Stimulated activated CD4-positive, alpha-beta T cell treated with anti-CD3 and anti-CD28 coated beads, Interleukin-12 subunit alpha, Interleukin-12 subunit beta, amount 100 ng/mL, for 24 hours (primary cell): Measurements from ENCODE around the gene MAMSTR.
"Not testable (repeated sequence)": the region's sequence is repeated elsewhere in the genome, so short reads cannot be mapped to it uniquely, and the experiment has no call there.

Source experiments
- DNase-seq, 2 experiments: peaks; one replicate each; pipeline ENCODE4 v3.0.0-alpha.2; 2020; ENCODE audit warnings: low read depth in 2 of 2

The MAMSTR gene, protein sequence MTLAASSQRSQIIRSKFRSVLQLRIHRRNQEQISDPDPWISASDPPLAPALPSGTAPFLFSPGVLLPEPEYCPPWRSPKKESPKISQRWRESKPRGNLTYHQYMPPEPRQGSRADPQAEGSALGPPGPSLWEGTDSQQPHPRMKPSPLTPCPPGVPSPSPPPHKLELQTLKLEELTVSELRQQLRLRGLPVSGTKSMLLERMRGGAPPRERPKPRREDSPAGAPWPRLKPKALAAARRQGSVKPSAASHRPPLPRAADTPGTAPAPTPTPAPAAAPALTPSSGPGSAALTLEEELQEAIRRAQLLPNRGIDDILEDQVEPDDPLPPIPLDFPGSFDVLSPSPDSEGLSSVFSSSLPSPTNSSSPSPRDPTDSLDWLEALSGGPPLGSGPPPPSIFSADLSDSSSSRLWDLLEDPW

DNA sequence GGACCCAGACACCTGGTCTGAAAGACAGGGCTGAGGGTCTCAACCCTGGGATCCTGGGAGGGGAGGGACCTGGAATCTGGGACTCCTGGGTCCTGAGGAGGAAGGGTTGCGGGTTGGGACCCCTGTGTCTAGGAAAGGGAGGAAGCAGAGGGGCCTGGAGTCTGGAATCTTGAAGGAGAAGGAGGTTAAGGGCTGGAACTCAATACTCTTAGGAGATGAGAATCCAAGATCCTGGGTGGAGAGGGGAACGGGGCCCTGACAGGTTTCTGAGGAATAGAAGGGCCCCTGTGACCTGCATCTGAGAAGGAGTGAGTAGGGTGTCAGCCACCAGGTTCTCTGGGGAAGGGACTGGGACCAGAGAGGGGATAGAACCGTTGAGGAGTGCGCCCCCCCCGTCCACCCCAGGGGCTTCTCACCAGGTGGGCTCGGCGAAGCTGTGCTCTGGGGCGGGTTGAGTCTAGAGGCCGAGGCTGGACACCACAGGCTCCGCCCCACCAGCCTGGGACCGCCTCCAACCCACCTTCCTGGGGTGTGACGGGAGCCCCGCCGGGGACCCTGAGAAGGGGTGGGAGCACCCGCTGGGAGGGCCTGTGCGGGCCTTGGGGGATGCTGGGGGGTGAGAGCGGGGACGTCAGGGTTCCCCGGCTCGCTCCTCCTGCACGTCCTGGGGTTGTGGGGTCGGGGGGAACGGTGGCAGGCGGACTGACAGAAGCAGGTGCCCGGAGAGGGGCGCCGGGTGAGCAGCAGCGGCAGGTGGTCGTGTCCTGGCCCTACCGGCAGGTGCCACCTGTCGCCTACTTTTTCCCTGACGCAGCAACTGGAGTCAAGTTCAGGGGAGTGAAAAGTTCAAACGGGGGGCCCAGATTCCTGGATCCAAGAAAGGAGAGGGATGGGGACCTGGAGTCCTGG, at the start of gene MAMSTR:
Gene MAMSTR (minus strand): TSS at position 463 of the 909 bp plus-strand sequence. CDS start 694 bp downstream, outside the sequence.
- no peak for DNase-seq

DNA sequence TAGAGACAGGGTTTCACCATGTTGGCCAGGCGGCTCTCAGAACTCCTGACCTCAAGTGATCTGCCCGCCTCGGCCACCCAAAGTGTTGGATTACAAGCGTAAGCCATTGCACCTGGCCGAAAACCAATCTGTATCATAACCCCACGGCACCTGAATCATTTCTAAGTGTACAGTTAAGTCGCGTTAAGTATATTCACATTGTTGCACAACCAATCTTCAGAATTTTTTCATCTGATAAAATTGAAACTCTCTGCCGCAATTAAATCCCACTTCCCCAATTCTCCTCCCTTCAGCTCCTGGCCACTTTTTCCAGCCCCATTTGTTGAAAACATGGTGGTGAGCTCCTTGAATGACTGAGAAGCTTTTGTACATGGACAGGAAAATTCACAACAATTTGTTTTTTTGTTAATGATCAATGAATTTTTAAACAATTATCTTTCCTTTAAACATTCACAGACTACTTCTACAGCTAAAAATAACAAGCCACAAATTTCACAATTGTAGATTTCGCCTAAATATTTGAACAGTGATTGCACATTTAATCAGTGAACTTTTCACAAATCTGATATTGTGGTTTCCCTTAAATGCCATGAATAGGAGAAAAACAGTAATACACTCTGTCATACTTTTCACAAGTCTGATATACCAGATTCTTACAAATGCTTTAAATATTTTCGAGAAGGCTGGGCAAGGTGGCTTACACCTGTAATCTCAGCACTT, 49.6 kb upstream of the MAMSTR start:
- DNase-seq = no peak

DNA sequence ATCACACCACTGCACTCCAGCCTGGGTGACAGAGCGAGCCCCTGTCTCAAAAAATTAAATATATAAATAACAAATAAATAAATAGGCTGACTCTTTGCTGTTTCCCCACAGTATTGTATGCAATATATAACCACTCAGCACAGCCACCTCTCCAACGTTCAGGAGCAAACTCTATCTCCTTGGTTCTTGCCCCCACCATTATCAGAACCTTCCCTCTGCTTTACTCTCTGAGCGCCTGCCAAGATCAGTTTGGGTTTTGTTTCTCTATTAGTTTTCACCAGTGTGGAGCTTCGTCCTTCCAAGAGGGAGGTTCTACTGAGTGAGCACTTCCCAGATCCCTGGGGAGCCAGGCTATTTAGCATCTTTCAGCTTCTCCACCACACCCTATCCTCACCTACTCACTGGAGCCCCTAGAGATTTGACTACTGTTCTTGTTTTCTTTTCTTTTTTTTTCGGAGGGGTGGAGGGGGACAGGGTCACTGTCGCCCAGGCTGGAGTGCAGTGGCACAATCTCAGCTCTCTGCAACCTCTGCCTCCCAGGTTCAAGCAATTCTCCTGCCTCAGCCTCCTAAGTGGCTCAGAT, 48.7 kb upstream of the MAMSTR start:
- DNase-seq = not testable (repeated sequence)

DNA sequence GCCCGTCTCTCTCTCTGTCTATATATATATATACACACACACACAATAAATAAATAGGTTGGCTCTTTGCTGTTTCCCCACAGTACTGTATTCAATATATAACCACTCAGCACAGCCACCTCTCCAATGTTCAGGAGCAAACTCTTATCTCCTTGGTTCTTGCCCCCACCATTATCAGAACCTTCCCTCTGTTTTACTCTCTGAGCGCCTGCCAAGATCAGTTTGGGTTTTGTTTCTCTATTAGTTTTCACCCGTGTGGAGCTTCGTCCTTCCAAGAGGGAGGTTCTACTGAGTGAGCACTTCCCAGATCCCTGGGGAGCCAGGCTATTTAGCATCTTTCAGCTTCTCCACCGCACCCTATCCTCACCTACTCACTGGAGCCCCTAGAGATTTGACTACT, 46.3 kb upstream of the MAMSTR start:
- not testable (repeated sequence) for DNase-seq

DNA sequence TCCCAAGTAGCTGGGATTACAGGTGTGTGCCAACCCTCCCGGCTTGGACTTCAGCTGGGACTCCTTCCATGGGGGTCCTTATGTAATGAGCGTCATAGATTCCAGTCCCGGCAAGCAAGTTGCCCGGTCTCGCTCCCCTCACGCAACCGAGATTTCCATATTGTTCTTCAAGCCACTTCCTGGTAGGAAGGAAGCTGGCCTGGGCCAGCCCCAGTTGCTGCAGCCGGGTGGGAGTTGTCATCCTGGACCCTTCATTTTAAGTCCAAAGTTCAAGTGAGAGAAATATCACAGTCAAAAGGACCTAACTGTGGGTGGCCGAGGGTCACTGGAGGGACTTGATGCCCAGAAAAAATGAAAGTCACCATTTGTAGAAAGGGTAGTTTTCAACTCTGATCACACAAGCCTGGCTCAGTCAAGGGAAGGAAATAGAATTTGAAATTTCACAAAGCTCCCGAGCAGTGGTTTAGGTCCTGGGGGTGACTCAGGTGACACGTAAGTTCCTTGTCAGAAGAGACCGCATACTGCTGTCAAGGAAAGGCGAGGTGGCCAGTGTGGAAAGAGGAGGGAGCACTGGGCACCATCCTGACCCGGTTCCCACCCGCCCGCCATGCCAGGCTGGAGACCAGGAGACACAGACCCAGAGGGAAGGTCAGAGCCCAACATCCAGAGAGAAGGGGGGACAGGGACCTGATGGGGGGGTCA, 41.1 kb upstream of the MAMSTR start:
- no peak for DNase-seq

DNA sequence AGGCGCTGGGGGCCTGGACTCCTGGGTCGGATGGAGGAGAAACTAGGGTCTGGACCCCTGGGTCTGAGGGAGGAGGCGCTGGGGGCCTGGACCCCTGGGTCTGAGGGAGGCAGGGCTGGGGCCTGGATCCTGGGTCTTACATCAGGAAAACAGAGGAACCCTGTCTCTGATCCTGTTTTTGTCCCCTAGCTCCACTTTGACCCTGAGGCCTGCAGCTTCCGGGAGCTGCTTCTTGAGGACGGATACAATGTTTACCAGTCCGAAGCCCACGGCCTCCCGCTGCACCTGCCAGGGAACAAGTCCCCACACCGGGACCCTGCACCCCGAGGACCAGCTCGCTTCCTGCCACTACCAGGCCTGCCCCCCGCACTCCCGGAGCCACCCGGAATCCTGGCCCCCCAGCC, 38.2 kb upstream of the MAMSTR start:
- DNase-seq = no peak

DNA sequence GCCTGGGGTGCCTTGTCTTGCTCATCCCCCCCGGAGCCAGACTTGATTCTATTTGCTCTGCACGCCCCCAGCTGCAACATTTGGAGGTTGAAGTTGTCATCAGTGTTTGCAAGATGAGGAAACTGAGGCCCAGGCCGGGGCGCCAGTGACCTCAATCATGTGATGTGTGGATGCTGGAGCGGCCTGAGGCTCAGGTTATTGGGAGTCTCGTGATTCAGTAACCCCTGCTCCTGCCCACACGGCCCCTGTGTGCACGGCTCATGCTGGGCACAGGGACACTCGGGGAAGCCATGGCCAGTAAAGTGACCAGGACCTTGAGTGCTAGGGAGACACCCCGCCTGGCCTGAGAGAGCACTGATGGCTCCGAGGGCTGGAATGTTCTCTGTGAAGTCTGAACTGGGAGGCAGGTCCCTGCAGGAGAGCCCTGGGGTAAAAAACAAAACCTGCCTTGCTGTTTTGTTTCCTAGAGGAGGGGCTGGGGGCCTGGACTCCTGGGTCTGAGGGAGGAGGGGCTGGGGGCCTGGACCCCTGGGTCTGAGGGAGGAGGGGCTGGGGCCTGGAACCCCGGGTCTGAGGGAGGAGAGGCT, 37.7 kb upstream of the MAMSTR start:
- no peak for DNase-seq

DNA sequence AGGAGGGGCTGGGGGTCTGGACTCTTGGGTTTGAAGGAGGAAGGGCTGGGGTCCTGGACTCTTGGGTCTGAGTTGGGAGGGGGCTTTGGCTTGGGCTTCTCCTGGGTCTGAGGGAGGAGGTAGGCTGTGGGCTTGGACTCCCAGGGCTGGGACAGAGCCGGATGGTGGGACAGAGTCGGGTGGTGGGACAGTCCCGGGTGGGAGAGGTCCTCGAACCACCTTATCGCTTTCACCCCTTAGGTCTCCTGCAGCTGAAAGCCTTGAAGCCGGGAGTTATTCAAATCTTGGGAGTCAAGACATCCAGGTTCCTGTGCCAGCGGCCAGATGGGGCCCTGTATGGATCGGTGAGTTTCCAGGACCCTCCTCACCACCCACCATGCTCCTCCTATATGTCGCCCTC, 37.2 kb upstream of the MAMSTR start:
- DNase-seq = no peak

DNA sequence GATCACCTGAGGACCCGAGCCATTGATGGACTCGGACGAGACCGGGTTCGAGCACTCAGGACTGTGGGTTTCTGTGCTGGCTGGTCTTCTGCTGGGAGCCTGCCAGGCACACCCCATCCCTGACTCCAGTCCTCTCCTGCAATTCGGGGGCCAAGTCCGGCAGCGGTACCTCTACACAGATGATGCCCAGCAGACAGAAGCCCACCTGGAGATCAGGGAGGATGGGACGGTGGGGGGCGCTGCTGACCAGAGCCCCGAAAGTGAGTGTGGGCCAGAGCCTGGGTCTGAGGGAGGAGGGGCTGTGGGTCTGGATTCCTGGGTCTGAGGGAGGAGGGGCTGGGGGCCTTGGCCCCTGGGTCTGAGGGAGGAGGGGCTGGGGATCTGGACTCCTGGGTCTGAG, 36.7 kb upstream of the MAMSTR start:
- no peak for DNase-seq

DNA sequence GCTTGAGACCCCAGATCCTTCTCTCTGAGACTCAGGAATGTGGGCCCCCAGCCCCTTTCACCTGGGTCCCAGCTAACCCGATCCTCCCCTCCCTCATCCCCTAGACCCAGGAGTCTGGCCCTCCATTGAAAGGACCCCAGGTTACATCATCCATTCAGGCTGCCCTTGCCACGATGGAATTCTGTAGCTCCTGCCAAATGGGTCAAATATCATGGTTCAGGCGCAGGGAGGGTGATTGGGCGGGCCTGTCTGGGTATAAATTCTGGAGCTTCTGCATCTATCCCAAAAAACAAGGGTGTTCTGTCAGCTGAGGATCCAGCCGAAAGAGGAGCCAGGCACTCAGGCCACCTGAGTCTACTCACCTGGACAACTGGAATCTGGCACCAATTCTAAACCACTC, 36.3 kb upstream of the MAMSTR start:
- DNase-seq = no peak

DNA sequence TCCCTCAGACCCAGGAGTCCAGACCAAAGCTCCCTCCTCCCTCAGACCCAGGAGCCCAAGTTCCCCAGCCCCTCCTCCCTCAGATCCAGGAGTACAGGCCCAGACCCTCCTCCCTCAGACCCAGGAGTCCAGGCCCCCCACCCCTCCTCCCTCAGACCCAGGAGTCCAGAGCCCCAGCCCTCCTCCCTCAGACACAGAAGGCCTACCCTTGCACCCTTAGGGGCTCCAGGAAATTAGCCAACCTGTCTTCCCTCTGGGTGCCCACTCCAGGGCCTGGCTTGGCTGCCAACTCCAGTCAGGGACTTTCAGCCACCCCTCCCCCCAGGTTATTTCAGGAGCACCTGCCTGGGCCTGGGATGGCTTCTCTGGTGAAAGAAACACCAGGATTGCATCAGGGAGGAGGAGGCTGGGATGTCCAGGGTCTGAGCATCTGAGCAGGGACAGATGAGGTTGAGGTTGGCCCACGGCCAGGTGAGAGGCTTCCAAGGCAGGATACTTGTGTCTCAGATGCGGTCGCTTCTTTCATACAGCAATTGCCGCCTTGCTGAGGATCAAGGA, 35.6 kb upstream of the MAMSTR start, which contains the start of gene FGF21:
Gene FGF21 (plus strand): TSS at position 441 of the 558 bp plus-strand sequence. CDS start 713 bp downstream, outside the sequence.
- DNase-seq = no peak

DNA sequence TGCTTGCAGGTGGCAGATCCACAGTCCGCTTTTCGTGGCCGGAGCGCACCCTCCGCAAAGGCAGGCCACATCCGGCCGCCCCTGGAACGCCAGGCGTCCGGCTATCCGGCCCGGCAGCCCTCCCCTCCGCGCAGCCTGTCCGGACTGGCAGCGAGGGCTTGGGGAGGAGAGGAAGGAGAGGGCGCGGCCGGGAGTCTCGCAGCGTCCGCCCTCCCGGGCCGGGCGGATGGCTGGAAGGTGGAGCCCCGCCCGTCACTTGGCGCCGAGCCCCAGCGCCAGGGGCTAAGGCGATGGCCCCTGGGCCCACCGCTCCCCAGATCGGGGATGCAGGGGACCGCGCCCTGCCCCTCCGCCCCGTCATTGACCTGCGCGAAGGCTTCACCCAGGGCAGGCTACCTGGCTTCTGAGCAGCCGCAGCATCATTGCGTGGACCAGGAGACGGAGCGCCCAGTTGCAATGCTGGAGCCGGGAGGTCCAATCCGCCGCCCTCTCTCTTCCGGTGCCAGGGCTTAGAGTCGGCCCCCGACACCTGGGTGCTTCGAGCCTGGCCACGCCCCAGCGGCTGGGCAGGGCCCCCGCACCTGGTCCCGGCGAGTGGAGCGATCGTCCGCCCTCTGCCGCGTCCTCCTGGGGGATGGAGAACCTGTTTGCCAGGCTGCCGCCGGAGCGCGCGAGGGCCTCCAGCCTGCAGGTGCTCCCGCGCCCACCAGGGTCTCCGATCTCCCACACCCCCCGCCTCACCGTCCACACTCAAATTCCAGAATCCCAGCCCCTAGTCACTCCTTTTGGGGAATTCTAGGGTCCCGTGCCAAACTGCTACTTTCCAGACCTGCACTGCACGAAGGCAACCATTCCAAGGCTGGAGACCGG, 33.2 kb upstream of the MAMSTR start, which contains the start of gene FUT1:
Gene FUT1 (minus strand): TSS at position 146 of the 870 bp plus-strand sequence. CDS start 1,360 bp downstream, outside the sequence.
- DNase-seq = no peak

DNA sequence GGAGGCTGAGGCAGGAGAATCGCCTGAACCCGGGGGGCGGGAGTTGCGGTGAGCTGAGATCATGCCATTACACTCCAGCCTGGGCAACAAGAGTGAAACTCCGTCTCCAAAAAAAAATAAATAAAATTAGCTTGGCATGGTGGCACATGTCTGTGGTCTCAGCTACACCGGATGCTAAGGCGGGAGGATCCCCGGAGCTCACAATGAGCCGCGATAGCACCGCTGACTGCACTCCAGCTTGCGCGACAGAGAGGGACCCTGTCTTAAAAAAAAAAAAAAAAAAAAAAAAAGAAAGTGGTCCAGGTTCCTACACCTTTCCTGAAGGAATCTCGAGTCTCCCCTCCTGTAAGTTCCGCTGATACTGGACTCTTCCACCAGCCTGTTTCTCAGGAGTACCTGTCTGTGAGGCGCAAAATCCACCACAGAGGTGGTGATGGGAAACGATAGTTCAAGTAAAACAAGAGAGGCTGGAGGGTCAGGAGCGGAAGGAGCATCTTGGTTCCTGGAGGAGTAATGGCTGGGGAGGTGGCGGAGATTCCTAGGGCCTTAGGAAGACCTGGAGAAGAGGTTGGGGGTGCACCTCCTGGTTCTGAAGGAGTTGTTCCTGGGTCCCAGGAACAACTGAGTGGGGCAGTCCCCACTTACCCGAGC, 32.4 kb upstream of the MAMSTR start:
- no peak for DNase-seq

DNA sequence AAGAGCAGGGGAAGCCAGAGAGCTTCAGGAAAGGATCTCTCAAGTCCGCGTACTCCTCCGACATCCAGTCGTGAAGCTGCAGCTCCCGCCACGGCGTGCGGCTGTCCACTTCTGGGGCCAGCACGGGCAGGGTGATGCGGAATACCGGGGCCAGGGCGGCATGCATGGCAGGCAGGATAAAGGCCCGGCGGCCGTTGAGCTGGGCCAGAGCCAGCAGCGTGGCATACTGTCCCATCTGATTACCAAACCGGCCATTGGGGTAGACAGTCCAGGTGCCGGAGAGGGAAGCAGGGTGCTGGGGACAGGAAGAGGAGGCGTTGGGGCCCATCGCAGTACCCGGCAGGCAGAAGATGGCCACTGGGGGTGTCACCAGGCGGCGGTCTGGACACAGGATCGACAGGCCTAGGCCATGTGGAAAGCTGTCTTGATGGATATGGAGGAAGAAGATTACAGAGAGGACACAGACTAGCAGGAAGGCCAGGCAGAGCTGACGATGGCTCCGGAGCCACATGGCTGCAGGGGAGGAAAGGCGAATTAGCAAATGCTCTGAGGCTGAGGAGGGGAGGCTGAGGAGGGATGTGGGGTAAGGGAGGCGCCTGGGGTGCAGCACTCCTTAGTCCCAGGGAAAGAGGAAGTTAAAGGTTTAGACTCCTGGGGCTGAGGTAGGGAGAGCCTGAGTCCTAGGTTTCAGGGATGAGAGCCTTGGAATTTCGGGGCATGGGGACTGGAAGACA, 31.4 kb upstream of the MAMSTR start:
- no peak for DNase-seq

DNA sequence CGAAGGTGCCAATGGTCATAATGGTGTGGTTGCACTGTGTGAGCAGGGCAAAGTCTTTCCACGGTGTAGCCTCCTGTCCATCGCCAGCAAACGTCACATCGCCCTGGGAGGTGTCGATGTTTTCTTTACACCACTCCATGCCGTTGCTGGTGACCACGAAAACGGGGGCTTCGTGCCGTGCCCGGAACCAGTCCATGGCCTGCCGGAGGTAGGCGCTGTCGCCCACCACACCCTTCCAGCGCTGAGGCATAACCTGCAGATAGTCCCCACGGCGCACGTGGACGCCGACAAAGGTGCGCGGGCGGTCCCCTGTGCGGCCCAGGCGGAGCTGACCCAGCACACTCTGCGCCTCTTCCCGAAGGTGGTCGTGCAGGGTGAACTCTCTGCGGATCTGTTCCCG, 30.8 kb upstream of the MAMSTR start:
- DNase-seq = no peak

DNA sequence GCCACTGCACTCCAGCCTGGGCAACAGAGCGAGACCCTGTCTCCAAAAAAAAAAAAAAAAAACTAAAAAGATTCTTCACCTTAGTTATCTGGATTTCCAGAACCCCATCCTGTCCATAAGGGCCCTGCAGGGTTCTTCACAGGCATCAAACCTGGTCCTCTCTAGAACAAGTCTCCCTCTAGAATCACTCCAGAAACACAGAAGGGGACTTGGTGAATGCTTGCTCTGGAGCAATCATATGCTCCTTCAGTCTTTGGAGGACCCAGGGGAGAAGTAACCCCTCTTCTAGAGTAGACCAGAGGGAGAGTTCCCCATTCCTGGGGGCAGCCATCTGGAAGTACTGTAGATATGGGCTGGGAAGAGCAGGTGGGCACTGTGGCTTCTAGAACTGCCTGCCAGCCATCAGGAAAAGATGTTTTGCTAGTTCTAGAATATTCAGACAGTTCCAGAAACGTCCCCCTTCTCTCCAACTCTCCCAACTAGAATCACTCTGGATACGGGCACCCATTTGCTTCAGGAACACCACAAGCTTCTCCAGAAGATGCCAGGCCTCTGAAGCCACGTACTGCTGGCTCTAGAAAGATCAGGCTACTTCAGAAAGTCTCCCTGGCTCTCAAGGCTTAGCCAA, 30.2 kb upstream of the MAMSTR start:
- no peak for DNase-seq
